HG02623 (cell line): ENCODE measurements around the gene PHIP.
"Not testable (repeated sequence)": the region's sequence is repeated elsewhere in the genome, so short reads cannot be mapped to it uniquely, and the experiment has no call there.

Experiments used
- ATAC-seq: cut with Tn5 transposase; IDR thresholded peaks from one replicate; pipeline ENCODE4 v1.9.1; 2021; ENCODE audit warnings: moderate library complexity; ENCODE audit not compliant: unreplicated experiment

The PHIP gene

GRCh38 chr6:79078075-79078969 is at the start of gene PHIP:
Gene PHIP, minus strand, starts transcription at chr6:79078254. Its CDS starts 186 bp downstream, at chr6:79078068.
- peak; percentile 62 for ATAC-seq

- no peak for ATAC-seq
Measured at GRCh38 chr6:79127660-79128059, 49.6 kb upstream of the PHIP start.

- no peak for ATAC-seq
Measured at GRCh38 chr6:79119217-79119616, 41.2 kb upstream of the PHIP start.

- no peak for ATAC-seq
Measured at GRCh38 chr6:79117752-79118151, 39.7 kb upstream of the PHIP start.

GRCh38 chr6:79115553-79116182 is 37.6 kb upstream of the PHIP start:
- ATAC-seq: no peak

GRCh38 chr6:79111549-79111948 is 33.5 kb upstream of the PHIP start:
- no peak for ATAC-seq

GRCh38 chr6:79101164-79101563 is 23.1 kb upstream of the PHIP start:
- ATAC-seq: no peak

GRCh38 chr6:79100304-79100703 is 22.2 kb upstream of the PHIP start:
- ATAC-seq: no peak

GRCh38 chr6:79094938-79095337 is 16.9 kb upstream of the PHIP start:
- ATAC-seq: no peak

- not testable (repeated sequence) for ATAC-seq
Measured at GRCh38 chr6:79091801-79092200, 13.7 kb upstream of the PHIP start.

GRCh38 chr6:79089552-79090404 is 11.7 kb upstream of the PHIP start:
- no peak for ATAC-seq

GRCh38 chr6:79084693-79085092 is 6.6 kb upstream of the PHIP start:
- no peak for ATAC-seq

- no peak for ATAC-seq
Measured at GRCh38 chr6:79082304-79082703, 4.2 kb upstream of the PHIP start.

GRCh38 chr6:79081663-79082062 is 3.6 kb upstream of the PHIP start:
- ATAC-seq: no peak

GRCh38 chr6:79079561-79080041 is 1.5 kb upstream of the PHIP start:
- no peak for ATAC-seq

GRCh38 chr6:79077715-79078074 is 359 bp downstream of the PHIP start:
- ATAC-seq: peak; percentile 32

GRCh38 chr6:79076782-79077641 is 1.0 kb downstream of the PHIP start:
- peak; percentile 40 for ATAC-seq

- ATAC-seq: no peak
Measured at GRCh38 chr6:79076160-79076559, 1.9 kb downstream of the PHIP start.

- ATAC-seq: no peak
Measured at GRCh38 chr6:79073888-79074287, 4.2 kb downstream of the PHIP start.

GRCh38 chr6:79072640-79073181 is 5.3 kb downstream of the PHIP start:
- ATAC-seq: no peak
